Vagina (tissue), 2 donors: ENCODE measurements around the gene POU2AF3.

Experiments
- POLR2A ChIP-seq, 2 donors: fragments of 450-650 bp; IDR thresholded peaks; one replicate each; pipeline ENCODE4 v1.6.1; 2017; ENCODE audit warnings: antibody characterized with exemption in 2 of 2, mild to moderate bottlenecking in 2 of 2, moderate library complexity in 2 of 2
- POLR2AphosphoS5 ChIP-seq, 2 donors: sonication (generic); formaldehyde crosslinking; IDR thresholded peaks; one replicate each; pipeline ENCODE4 v1.9.0; 2017; ENCODE audit warnings: antibody characterized with exemption in 2 of 2, mild to moderate bottlenecking in 2 of 2, low read depth in 1 of 2; ENCODE audit not compliant: insufficient read depth in 1 of 2
- TF ChIP-seq, protein P1 (sequence below), 3 experiments: fragments of 450-650 bp in 2 of 3; fragments of 200-600 bp in 1 of 3; sonication (generic) in 1 of 3; IDR thresholded peaks; one replicate each; pipeline ENCODE4 v1.5.1; 2017 to 2019; ENCODE audit warnings: antibody characterized with exemption in 3 of 3, mild to moderate bottlenecking in 2 of 3, moderate library complexity in 2 of 3

DNA sequence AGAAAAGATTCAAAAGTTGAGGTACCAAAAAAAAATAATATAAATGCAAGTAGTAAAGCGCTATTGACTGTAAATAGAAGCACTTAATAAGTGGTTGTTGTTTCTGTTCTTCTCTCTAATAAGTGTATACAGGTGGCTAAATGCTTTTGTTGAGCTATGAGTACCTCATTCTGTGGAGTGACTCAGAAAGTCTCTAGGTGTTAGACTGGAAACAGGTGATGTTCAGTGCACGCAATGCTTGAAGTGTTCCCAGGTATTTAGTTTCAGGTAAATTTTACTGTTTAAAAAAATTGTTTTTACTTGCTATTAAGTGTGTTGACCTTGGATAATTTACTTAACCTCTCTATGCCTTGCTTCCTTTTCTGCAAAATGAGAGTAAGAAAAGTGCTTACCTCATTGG, 24.2 kb downstream of the POU2AF3 start:
- TF ChIP-seq, protein P1, sequence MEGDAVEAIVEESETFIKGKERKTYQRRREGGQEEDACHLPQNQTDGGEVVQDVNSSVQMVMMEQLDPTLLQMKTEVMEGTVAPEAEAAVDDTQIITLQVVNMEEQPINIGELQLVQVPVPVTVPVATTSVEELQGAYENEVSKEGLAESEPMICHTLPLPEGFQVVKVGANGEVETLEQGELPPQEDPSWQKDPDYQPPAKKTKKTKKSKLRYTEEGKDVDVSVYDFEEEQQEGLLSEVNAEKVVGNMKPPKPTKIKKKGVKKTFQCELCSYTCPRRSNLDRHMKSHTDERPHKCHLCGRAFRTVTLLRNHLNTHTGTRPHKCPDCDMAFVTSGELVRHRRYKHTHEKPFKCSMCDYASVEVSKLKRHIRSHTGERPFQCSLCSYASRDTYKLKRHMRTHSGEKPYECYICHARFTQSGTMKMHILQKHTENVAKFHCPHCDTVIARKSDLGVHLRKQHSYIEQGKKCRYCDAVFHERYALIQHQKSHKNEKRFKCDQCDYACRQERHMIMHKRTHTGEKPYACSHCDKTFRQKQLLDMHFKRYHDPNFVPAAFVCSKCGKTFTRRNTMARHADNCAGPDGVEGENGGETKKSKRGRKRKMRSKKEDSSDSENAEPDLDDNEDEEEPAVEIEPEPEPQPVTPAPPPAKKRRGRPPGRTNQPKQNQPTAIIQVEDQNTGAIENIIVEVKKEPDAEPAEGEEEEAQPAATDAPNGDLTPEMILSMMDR (IDR thresholded peaks at IDR 0.05), result no peak
- TF ChIP-seq POLR2A (IDR thresholded peaks at IDR 0.05), result no peak
- TF ChIP-seq POLR2AphosphoS5 (IDR thresholded peaks at IDR 0.05; ENCODE audit: insufficient read depth in 1 of 2, low read depth in 1 of 2), result no peak
